Mucosa of rectum (tissue), 2 donors: ENCODE data around the gene RPTOR.
"Not testable (repeated sequence)": the region's sequence is repeated elsewhere in the genome, so short reads cannot be mapped to it uniquely, and the experiment has no call there.

Source experiments
- H3K27ac ChIP-seq, 2 donors: one replicate each; pipeline ENCODE4 v1.7.0; 2013; ENCODE audit warnings: inconsistent platforms in 2 of 2, low read depth in 2 of 2, low read length in 2 of 2
- H3K27me3 ChIP-seq, 2 donors: one replicate each; pipeline ENCODE4 v1.7.0; 2013; ENCODE audit warnings: low read length in 2 of 2; ENCODE audit not compliant: control insufficient read depth in 2 of 2, insufficient read depth in 2 of 2
- H3K36me3 ChIP-seq, 2 donors: one replicate each; pipeline ENCODE4 v1.7.0; 2013; ENCODE audit warnings: low read length in 2 of 2; ENCODE audit not compliant: control insufficient read depth in 2 of 2, insufficient read depth in 2 of 2
- H3K4me1 ChIP-seq, 2 donors: one replicate each; pipeline ENCODE4 v1.7.0; 2013; ENCODE audit warnings: low read length in 2 of 2, mild to moderate bottlenecking in 1 of 2; ENCODE audit not compliant: control insufficient read depth in 2 of 2, insufficient read depth in 2 of 2
- H3K4me3 ChIP-seq, 2 donors: one replicate each; pipeline ENCODE4 v1.7.0; 2013; ENCODE audit warnings: low read length in 2 of 2
- H3K9ac ChIP-seq, 2 donors: one replicate each; pipeline ENCODE4 v1.7.0; 2013; ENCODE audit warnings: low read length in 2 of 2, low read depth in 1 of 2, mild to moderate bottlenecking in 1 of 2
- H3K9me3 ChIP-seq, 2 donors: one replicate each; pipeline ENCODE4 v1.7.0; 2013; ENCODE audit warnings: low read length in 2 of 2; ENCODE audit not compliant: control insufficient read depth in 2 of 2
- donor health status: healthy.
- donor health status: Normal muscosa, but diverticular disease.

RPTOR gene

DNA sequence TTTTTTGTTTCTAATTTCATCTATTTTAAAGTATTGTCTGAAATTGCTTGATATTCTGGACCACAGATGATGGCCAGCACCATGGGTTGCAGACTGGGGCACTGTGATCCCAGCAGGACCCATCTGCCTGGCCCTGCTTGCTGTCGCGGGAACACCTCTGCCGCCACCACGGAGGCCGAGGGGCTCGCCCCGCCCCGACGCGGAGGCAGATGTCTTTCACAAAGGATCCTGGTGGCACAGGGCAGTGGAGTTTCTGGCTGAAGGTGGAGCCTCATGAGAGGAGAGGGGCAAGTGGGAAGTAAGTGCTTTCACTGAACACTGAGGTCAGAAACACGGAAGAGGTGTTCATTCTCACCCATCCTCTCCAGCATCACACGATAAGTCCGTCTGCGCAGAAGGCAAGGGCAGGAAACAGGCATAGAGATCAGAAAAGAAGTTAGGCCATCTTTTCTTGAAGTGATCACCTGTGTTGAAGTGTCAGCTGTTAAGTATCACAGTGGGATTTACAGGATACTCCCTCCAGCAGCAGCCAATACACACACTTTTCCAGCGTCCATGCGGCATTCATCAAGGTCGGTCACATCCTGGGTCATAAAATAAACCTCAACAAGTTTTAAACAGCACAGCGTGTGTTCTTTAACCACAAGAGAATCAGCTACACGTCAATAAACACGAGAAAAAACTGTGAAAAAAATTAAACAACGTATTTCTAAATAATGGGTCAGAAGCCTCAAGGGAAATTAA, 194.5 kb downstream of the RPTOR start:
- no peak overlapping the region for H3K27ac ChIP-seq
- no peaks in the 10 kb centered on the region for H3K27me3 ChIP-seq
- peaks cover 0 to 4% of the 10 kb centered on the region in 2 donors for H3K36me3 ChIP-seq
- H3K4me3 ChIP-seq: no peak overlapping the region
- no peak overlapping the region for H3K9ac ChIP-seq
- H3K4me1 ChIP-seq: peaks cover 6 to 8% of the 10 kb centered on the region in 2 donors
- no peaks in the 10 kb centered on the region for H3K9me3 ChIP-seq

- Histone ChIP-seq H3K36me3 (peaks cover 0 to 4% of the 10 kb centered on the region in 2 donors), H3K9ac (no peak overlapping the region), H3K27me3 (no peaks in the 10 kb centered on the region), H3K4me3 (no peak overlapping the region), H3K4me1 (peaks cover 6 to 8% of the 10 kb centered on the region in 2 donors), H3K27ac (no peak overlapping the region), H3K9me3 (no peaks in the 10 kb centered on the region)
Observed at GRCh38 chr17:80740141-80740540, 195.5 kb downstream of the RPTOR start.

DNA sequence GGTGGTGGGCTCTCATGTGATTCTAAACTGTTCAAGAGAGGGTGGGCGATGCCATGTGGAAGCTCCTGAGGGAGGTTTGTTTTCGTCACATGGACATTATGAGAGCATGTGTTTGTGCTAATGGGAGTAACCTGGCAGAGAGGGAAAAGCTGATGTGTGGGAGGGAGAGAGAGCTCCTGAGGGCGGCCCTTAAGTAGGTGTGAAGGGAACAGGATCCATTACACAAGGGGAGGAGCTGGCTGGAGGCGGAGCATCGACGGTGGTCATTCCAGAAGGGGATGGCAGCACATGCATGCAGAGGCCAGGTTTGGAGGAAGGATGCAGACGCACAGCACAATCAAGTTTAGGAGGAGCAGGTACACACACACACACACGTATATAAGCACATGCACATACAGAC, 197.5 kb downstream of the RPTOR start:
- Histone ChIP-seq H3K4me3 (no peak overlapping the region), H3K4me1 (peaks cover 6 to 8% of the 10 kb centered on the region in 2 donors), H3K27ac (no peak overlapping the region), H3K9me3 (no peaks in the 10 kb centered on the region), H3K9ac (no peak overlapping the region), H3K27me3 (no peaks in the 10 kb centered on the region), H3K36me3 (peaks cover 0 to 4% of the 10 kb centered on the region in 2 donors)

- Histone ChIP-seq H3K27me3 (no peaks in the 10 kb centered on the region), H3K27ac (no peak overlapping the region), H3K36me3 (peaks cover 0 to 4% of the 10 kb centered on the region in 2 donors), H3K9me3 (no peaks in the 10 kb centered on the region), H3K4me1 (peaks cover 6 to 8% of the 10 kb centered on the region in 2 donors), H3K4me3 (no peak overlapping the region), H3K9ac (no peak overlapping the region)
Observed at GRCh38 chr17:80742581-80743180, 198.0 kb downstream of the RPTOR start.

DNA sequence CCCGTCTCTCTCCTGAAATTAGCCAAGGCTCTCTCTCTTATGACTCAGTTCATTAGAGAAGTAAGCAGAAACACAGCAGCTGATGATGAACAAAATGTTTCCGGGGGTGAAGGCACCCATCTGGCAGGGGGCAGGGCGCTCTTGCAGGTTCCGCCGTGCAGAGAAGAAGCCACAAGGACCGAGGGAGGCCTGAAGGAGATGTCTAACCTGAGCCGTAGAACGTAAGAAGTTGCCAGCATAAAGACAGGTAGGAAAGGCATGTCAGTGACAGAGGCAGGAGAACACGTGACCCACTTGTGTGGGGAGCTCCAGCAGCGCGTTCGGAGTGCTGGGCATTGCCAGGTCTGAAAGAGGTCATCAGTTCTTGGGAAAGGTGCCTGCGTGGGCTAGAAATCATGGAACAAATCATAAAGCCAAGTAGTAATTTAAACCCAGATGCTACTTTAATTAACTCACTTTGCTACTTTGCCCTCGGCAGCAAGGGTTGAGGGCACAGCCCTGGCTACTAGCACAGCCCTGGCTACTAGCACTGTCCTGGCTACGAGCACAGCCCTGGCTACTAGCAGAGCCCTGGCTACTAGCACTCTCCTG, 198.6 kb downstream of the RPTOR start:
- Histone ChIP-seq H3K4me3 (peak overlapping the region in 1 of 2 donors; percentile 3), H3K9me3 (no peaks in the 10 kb centered on the region), H3K27me3 (no peaks in the 10 kb centered on the region), H3K4me1 (peaks cover 6 to 8% of the 10 kb centered on the region in 2 donors), H3K36me3 (peaks cover 0 to 4% of the 10 kb centered on the region in 2 donors), H3K27ac (no peak overlapping the region), H3K9ac (no peak overlapping the region)

DNA sequence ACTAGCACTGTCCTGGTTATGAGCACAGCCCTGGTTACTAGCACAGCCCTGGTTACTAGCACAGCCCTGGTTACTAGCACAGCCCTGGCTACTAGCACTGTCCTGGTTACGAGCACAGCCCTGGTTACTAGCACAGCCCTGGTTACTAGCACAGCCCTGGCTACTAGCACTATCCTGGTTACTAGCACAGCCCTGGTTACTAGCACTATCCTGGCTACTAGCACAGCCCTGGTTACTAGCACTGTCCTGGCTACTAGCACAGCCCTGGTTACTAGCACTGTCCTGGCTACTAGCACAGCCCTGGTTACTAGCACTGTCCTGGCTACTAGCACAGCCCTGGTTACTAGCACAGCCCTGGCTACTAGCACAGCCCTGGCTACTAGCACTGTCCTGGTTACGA, 199.3 kb downstream of the RPTOR start:
- H3K4me3 ChIP-seq, H3K4me1 ChIP-seq, H3K36me3 ChIP-seq, H3K27me3 ChIP-seq, H3K27ac ChIP-seq, H3K9ac ChIP-seq, H3K9me3 ChIP-seq: not testable (repeated sequence)

DNA sequence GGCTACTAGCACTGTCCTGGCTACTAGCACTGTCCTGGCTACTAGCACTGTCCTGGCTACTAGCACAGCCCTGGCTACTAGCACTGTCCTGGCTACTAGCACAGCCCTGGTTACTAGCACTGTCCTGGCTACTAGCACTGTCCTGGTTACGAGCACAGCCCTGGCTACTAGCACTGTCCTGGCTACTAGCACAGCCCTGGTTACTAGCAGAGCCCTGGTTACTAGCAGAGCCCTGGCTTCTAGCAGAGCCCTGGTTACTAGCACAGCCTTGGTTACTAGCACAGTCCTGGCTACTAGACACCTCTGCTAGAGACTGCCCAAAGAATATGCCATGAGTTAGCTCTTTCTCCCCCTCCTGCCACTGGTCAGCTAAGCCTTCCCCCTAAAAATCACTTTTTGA, 200.1 kb downstream of the RPTOR start:
- H3K27ac ChIP-seq, H3K4me1 ChIP-seq, H3K4me3 ChIP-seq, H3K9me3 ChIP-seq, H3K9ac ChIP-seq, H3K36me3 ChIP-seq, H3K27me3 ChIP-seq: not testable (repeated sequence)

DNA sequence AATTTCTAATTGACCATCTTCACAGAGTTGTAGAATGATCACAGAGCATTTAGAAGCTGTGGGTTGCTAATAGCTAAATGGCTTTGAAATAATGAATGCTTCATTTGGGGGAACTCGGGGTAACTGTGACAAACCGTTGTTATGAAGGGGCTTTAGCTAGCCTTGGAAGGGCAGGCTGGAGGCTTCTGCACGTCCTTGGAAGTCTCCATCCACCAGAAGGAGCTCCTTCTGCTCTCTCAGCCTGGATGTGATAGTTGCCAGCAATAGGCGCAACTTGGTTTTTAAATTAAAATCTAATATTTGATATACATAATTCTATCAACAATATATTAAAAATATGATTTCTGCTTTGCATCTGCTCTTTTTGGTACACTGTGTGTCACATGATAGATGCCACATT, 200.5 kb downstream of the RPTOR start:
- H3K4me1 ChIP-seq: peaks cover 4 to 6% of the 10 kb centered on the region in 2 donors
- H3K27ac ChIP-seq: no peak overlapping the region
- no peaks in the 10 kb centered on the region for H3K27me3 ChIP-seq
- no peaks in the 10 kb centered on the region for H3K9me3 ChIP-seq
- H3K9ac ChIP-seq: no peak overlapping the region
- H3K36me3 ChIP-seq: no peaks in the 10 kb centered on the region
- H3K4me3 ChIP-seq: no peak overlapping the region

- Histone ChIP-seq H3K27me3 (no peaks in the 10 kb centered on the region), H3K27ac (no peak overlapping the region), H3K9me3 (no peaks in the 10 kb centered on the region), H3K36me3 (no peaks in the 10 kb centered on the region), H3K9ac (no peak overlapping the region), H3K4me3 (no peak overlapping the region), H3K4me1 (peaks cover 4 to 6% of the 10 kb centered on the region in 2 donors)
Observed at GRCh38 chr17:80746262-80746935, 201.8 kb downstream of the RPTOR start.

GRCh38 chr17:80747469-80747868, 202.8 kb downstream of the RPTOR start:
- Histone ChIP-seq H3K9me3 (no peaks in the 10 kb centered on the region), H3K4me3 (no peak overlapping the region), H3K36me3 (no peaks in the 10 kb centered on the region), H3K4me1 (peaks cover 4% of the 10 kb centered on the region in 2 donors), H3K9ac (no peak overlapping the region), H3K27ac (no peak overlapping the region), H3K27me3 (no peaks in the 10 kb centered on the region)
